HG02852 (cell line): ENCODE measurements around the gene STX16.

Experiments used
- ATAC-seq: cut with Tn5 transposase; IDR thresholded peaks from one replicate; pipeline ENCODE4 v1.9.1; 2021; ENCODE audit warnings: mild to moderate bottlenecking, moderate library complexity; ENCODE audit not compliant: unreplicated experiment

Gene STX16

GRCh38 chr20:58675146-58675584 lies 24.1 kb downstream of the STX16 start:
- no peak for ATAC-seq

- no peak for ATAC-seq
These were observed 24.6 kb downstream of the STX16 start for GRCh38 chr20:58675641-58676040.

- ATAC-seq = no peak
These were observed 25.1 kb downstream of the STX16 start for GRCh38 chr20:58676161-58676560.

- ATAC-seq = no peak
These were observed 26.1 kb downstream of the STX16 start for GRCh38 chr20:58677079-58677604.

GRCh38 chr20:58677808-58678207 lies 26.7 kb downstream of the STX16 start:
- ATAC-seq = no peak

- ATAC-seq = no peak
These were observed 27.7 kb downstream of the STX16 start for GRCh38 chr20:58678806-58679205.

- no peak for ATAC-seq
These were observed 31.8 kb downstream of the STX16 start for GRCh38 chr20:58682656-58683531.

- no peak for ATAC-seq
These were observed 33.2 kb downstream of the STX16 start for GRCh38 chr20:58684291-58684690.

GRCh38 chr20:58685988-58686387 lies 34.9 kb downstream of the STX16 start:
- ATAC-seq = no peak

GRCh38 chr20:58688414-58688813 lies 37.3 kb downstream of the STX16 start:
- ATAC-seq = no peak

- ATAC-seq = no peak
These were observed 37.8 kb downstream of the STX16 start for GRCh38 chr20:58688840-58689239.

GRCh38 chr20:58690396-58691135 lies 39.5 kb downstream of the STX16 start:
- ATAC-seq = no peak

GRCh38 chr20:58691773-58692578 lies 40.9 kb downstream of the STX16 start:
- ATAC-seq = no peak

- ATAC-seq = peak; percentile 97
These were observed 41.6 kb downstream of the STX16 start, which contains the start of gene NPEPL1 for GRCh38 chr20:58692579-58693225. TSS of gene NPEPL1 (plus strand) at chr20:58692800. CDS start at chr20:58692901, 101 bp downstream.

GRCh38 chr20:58693226-58694006 lies 42.3 kb downstream of the STX16 start:
- ATAC-seq = peak; percentile 31

GRCh38 chr20:58694241-58695083 lies 43.4 kb downstream of the STX16 start:
- no peak for ATAC-seq

- no peak for ATAC-seq
These were observed 44.1 kb downstream of the STX16 start for GRCh38 chr20:58695084-58695722.

GRCh38 chr20:58695895-58696375 lies 44.9 kb downstream of the STX16 start:
- no peak for ATAC-seq
